LNCaP clone FGC (cell line): ENCODE data around the gene PDCL2.

ENCODE experiments used
- DNase-seq: peaks from one replicate; pipeline ENCODE4 v3.0.0-alpha.2; 2011; ENCODE audit warnings: low read depth
- H3K4me3 ChIP-seq: 2 replicates; pipeline ENCODE4 v1.5.1; 2011; ENCODE audit warnings: mild to moderate bottlenecking, low read depth, low read length, control low read depth
- TF ChIP-seq, protein P1 (sequence below): IDR thresholded peaks from 2 replicates; pipeline ENCODE4 v1.5.1; 2012; ENCODE audit warnings: mild to moderate bottlenecking; ENCODE audit not compliant: control insufficient read depth, insufficient read depth; ENCODE audit errors: extremely low read depth

Gene PDCL2

DNA sequence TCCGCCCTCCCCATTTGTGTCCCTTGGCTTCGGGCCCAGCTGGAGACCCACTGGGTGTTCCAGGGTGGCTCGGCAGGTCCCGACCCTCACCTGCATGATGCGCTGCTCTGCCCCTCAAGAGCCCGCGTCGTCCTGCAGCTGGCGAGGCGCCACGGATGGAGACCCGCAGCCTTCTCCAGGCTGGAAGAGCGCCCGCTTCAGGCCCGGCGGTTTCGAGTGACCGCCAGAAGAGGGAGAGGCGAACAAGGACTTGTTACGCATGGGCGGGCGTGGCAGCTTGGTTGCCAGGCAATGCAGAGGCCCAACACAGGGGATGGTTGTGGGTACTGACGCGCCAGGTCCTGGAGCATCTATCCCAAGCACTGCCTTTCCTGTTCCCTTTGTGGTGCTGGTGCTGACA lies at the start of gene PDCL2:
PDCL2 (minus strand) TSS at position 232 of the 400 bp plus-strand sequence; CDS start at position 96, 136 bp downstream.
- H3K4me3 ChIP-seq: no peak within 1 kb of the TSS
- no peak for DNase-seq
- TF ChIP-seq, protein P1, sequence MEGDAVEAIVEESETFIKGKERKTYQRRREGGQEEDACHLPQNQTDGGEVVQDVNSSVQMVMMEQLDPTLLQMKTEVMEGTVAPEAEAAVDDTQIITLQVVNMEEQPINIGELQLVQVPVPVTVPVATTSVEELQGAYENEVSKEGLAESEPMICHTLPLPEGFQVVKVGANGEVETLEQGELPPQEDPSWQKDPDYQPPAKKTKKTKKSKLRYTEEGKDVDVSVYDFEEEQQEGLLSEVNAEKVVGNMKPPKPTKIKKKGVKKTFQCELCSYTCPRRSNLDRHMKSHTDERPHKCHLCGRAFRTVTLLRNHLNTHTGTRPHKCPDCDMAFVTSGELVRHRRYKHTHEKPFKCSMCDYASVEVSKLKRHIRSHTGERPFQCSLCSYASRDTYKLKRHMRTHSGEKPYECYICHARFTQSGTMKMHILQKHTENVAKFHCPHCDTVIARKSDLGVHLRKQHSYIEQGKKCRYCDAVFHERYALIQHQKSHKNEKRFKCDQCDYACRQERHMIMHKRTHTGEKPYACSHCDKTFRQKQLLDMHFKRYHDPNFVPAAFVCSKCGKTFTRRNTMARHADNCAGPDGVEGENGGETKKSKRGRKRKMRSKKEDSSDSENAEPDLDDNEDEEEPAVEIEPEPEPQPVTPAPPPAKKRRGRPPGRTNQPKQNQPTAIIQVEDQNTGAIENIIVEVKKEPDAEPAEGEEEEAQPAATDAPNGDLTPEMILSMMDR: no peak

DNA sequence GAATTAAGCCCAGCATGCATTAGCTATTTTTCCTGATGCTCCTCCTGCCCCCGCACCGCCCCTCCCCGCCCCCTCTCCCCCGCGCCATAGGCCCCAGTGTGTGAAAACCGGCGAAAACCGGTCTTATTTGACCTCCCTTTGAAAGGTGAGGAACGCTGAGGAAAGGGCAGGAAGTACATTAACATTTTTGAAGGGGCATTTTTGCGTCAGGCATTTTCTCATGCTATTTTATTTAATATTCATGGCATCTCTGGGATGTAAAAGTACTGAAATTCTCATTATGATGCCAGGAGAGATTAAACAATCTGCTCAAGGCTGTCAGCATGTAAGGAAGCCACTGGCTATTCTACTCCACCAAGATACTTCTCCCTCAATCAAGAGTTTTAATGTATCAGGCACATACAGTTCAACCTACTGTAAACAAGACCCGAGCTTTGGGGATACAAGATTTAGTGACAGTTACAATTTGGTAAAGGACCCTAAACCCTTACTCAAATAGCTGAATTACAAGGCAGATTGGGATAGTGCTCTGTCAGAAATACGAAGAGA lies 45.3 kb upstream of the PDCL2 start:
- no peak for DNase-seq
- H3K4me3 ChIP-seq: no peak overlapping the region
- TF ChIP-seq, protein P1: no peak

GRCh38 chr4:55636656-55636999 lies 44.6 kb upstream of the PDCL2 start:
- H3K4me3 ChIP-seq: peak overlapping the region; percentile 58
- TF ChIP-seq, protein P1: no peak
- DNase-seq: no peak

- peak; percentile 36 for DNase-seq
- TF ChIP-seq, protein P1: peak; percentile 75
- H3K4me3 ChIP-seq: peak within 1 kb of the TSS; percentile 58
These were observed 44.0 kb upstream of the PDCL2 start, which contains the start of gene NMU for GRCh38 chr4:55635741-55636655. Gene NMU, minus strand, starts transcription at chr4:55636298. Its CDS starts 106 bp downstream, at chr4:55636192.

DNA sequence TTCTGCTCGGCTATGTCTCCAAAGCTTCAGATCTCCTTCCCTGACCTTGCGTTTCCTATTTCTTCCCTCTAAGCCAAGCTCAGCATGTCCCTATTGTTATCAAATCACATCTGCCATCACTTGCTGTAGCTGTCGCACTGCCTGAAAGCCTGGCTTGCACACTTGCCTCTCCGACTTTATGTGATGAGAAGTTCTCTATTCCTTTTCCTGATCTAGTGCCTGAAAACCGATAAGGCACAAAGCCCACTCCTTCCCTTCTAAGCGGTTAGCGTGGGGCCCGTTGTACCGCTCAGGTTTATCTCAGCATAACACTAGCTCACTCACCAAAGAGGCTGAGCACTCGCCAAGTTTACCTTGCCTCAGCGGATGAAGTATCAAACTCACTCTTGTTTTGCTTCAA lies 43.2 kb upstream of the PDCL2 start:
- peak overlapping the region; percentile 58 for H3K4me3 ChIP-seq
- no peak for DNase-seq
- TF ChIP-seq, protein P1: no peak

- DNase-seq: no peak
- H3K4me3 ChIP-seq: no peak overlapping the region
- TF ChIP-seq, protein P1: no peak
These were observed 42.5 kb upstream of the PDCL2 start for GRCh38 chr4:55634417-55635128.
